Measurements from ENCODE around the gene TRA2A. TPM values are rescaled to one million over a fixed set of nuclear protein-coding genes. Genes with fewer than 3 reads are reported as not detected.

Gene TRA2A
- total and polyA plus RNA-seq, 12 donors = 13.2 to 190 (median 62.5) TPM

DNA sequence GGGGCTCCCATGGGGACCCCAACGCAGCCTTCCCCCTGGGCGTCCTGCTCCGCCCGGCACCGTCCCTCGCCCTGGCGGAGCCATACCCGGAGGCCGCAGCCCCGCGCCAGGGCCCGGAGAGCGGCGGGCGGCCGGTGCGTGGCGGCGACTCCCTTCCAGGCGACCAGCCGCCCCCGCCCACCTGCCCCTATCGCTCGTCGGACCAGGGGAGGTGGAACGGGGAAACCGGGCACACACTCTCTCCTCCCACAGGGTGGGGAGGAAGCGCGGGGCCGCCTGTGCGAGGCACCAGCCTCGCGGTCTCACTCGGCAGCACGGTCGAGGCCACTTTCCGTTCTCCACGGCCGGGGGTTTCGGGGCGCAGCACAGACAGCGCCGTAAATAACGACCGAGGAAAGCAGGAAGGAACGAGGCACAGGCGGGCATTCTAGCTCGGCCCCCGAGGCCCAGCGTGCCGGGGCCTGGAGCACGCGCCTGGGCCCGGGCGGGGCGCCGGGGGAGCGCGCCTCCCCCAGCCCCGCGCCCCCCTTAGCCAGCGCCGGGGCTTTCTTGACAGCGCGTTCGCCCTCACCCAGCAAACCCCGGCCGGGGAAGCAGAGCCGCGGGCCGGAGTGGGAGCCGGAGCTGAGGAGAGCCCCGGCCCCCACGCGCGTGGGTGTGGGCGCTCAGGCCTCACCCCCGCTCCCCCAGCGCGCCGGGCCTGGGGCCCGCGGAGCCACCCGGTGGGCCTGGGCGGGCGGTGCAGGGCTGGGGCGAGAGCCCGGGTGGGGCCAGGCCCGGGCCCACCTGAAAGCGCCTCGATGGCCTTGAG, 62.4 kb downstream of the TRA2A start:
- intact Hi-C loops (cut with DNase I) = no loop called here
- peaks cover 13 to 40% of the 10 kb centered on the region in 2 donors for H3K4me1 ChIP-seq (replicated peaks in 1 of 2)
- no peak for TF ChIP-seq POLR2A (IDR thresholded peaks at IDR 0.05)
- TF ChIP-seq, protein P1, sequence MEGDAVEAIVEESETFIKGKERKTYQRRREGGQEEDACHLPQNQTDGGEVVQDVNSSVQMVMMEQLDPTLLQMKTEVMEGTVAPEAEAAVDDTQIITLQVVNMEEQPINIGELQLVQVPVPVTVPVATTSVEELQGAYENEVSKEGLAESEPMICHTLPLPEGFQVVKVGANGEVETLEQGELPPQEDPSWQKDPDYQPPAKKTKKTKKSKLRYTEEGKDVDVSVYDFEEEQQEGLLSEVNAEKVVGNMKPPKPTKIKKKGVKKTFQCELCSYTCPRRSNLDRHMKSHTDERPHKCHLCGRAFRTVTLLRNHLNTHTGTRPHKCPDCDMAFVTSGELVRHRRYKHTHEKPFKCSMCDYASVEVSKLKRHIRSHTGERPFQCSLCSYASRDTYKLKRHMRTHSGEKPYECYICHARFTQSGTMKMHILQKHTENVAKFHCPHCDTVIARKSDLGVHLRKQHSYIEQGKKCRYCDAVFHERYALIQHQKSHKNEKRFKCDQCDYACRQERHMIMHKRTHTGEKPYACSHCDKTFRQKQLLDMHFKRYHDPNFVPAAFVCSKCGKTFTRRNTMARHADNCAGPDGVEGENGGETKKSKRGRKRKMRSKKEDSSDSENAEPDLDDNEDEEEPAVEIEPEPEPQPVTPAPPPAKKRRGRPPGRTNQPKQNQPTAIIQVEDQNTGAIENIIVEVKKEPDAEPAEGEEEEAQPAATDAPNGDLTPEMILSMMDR (IDR thresholded peaks at IDR 0.05) = no peak
- H3K4me3 ChIP-seq = peak overlapping the region in 1 of 4 donors; percentile 40
- peaks cover 97% of the 10 kb centered on the region for H3K27me3 ChIP-seq
- 0 to 2% (median 1%) methylated on average over 13 to 91 of the region's 91 CpGs; no CpG with 5 or more reads in 1 of the 4 donors for WGBS, 4 donors
- H3K9me3 ChIP-seq (replicated peaks in 1 of 3) = no peaks in the 10 kb centered on the region
- H3K27ac ChIP-seq = no peak overlapping the region
- DNase-seq = no peak
- no peaks in the 10 kb centered on the region for H3K36me3 ChIP-seq (replicated peaks in 1 of 2)

DNA sequence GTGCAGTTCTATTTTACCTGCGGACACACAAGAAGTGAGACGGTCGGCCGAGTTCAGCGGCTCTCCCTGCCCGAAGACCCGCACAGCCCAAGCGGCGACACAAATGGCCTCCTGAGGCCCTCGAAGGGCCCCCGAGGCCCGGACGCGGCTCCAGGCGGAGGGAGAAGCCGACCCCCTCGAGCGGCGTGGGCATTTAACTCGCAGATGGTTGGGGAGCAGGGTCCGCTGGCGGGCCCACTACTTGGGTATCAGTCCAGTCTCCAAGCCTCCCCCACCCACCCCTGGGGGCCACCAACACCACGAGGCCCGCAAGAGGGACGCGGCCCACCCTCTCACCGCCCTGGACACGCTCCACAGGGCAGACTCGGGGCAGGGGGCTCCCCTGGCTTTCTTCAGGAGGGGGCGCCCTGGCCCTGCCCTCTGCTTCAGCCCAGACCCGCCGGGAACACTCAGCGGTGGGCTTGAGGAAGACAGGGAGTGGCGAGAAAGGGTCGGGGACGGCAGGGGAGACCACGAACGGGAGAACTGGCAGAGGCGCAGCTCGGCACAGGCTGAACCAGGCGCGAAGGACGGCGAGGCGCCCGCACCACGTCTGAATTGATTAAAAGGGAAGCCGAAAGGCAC, 63.1 kb downstream of the TRA2A start:
- intact Hi-C loops (cut with DNase I) = no loop called here
- 2 to 8% (median 7%) methylated on average over 11 to 48 of the region's 48 CpGs for WGBS, 4 donors
- no peak for DNase-seq

DNA sequence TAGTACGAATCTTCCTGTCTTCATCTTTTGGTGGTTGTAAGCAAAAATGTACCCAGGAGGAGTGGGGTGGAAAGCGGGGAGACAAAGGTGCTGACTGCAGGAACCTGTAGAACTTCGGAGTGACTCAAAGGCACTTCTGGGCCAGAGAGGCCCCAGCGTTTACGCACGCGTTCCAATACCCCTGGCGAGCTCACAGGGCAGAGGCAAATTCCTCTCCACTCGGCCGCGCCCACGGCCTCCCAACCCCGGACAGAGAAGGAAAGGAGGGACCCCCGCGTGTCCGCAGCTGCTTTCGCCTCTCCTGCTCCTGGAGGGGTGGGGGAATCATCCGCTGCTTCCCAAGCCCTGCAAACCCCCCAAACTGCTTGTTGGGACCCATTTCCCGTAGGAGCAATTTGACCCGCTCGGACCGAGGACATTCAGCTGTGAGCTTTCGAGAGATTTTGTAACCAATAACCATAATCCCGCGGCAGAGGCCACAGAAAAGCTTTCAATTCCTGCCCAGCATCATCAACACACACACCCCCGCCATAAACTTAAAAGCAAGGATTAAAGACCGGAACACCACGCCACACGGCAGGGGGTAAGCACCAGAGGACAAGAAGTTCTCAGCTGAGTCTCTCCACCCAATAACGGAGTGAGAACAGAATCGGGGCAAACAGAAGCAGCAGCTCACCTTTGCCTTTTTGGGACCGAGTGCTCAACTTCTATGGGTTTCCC, 63.8 kb downstream of the TRA2A start:
- DNase-seq = no peak
- 6 to 10% (median 8%) methylated on average over 19 to 32 of the region's 32 CpGs for WGBS, 4 donors
- no peak for TF ChIP-seq POLR2A (IDR thresholded peaks at IDR 0.05)
- TF ChIP-seq, protein P1 (IDR thresholded peaks at IDR 0.05) = no peak
- Histone ChIP-seq H3K4me3 (no peak overlapping the region), H3K27me3 (peaks cover 97% of the 10 kb centered on the region), H3K9me3 (replicated peaks in 1 of 3) (no peaks in the 10 kb centered on the region), H3K36me3 (replicated peaks in 1 of 2) (no peaks in the 10 kb centered on the region), H3K4me1 (replicated peaks in 1 of 2) (peaks cover 13 to 33% of the 10 kb centered on the region in 2 donors), H3K27ac (no peak overlapping the region)
- intact Hi-C loops (cut with DNase I) = no loop called here

More for the DNA sequence above, 63.1 kb downstream of the TRA2A start:
- Histone ChIP-seq H3K36me3 (replicated peaks in 1 of 2) (no peaks in the 10 kb centered on the region), H3K9me3 (replicated peaks in 1 of 3) (no peaks in the 10 kb centered on the region), H3K27me3 (peaks cover 97% of the 10 kb centered on the region), H3K4me1 (replicated peaks in 1 of 2) (peaks cover 13 to 33% of the 10 kb centered on the region in 2 donors), H3K27ac (no peak overlapping the region), H3K4me3 (peak overlapping the region in 1 of 4 donors; percentile 40)
- no peak for TF ChIP-seq POLR2A (IDR thresholded peaks at IDR 0.05)
- TF ChIP-seq, protein P1 (IDR thresholded peaks at IDR 0.05) = no peak

DNA sequence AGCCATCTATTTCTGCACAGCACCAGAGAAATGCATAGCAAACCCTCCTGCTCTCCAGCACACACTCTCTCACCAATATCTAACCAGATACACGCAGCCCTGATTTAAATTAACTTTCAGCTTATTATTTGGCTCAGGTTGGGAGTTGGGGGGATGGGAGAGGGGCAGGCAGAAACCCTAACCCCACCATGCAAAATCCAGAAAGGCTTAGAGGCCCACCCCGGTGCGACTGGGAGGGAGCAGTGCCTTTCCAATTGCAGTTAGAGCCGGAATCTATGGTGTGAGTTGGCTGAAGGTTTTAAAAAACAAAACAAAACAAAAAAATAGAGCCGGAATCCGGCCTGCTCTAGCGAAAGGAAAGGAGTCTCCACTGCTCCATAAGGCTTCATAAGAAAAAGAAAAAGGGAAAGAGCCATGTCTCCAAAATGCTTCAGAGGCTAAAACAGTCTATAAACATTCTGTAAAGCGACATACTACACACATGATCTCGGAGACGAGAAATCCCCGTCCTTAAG, 64.4 kb downstream of the TRA2A start:
- 21 to 26% (median 24%) methylated on average over 11 of the region's 11 CpGs for WGBS, 4 donors
- Histone ChIP-seq H3K27ac (no peak overlapping the region), H3K4me3 (no peak overlapping the region), H3K27me3 (peaks cover 96% of the 10 kb centered on the region), H3K9me3 (replicated peaks in 1 of 3) (no peaks in the 10 kb centered on the region), H3K36me3 (replicated peaks in 1 of 2) (no peaks in the 10 kb centered on the region), H3K4me1 (replicated peaks in 1 of 2) (peaks cover 13 to 33% of the 10 kb centered on the region in 2 donors)
- no peak for DNase-seq
- TF ChIP-seq, protein P1 (IDR thresholded peaks at IDR 0.05) = no peak
- TF ChIP-seq POLR2A (IDR thresholded peaks at IDR 0.05) = no peak
- intact Hi-C loops (cut with DNase I) = no loop called here
